D721Med (cell line): Measurements from ENCODE around the gene PAX5.

Experiments
- DNase-seq: peaks from one replicate; pipeline ENCODE4 v3.0.0; 2011; ENCODE audit warnings: low spot score; ENCODE audit not compliant: insufficient read length
- FAIRE-seq: peaks from 2 replicates; lab custom pipeline; 2011; peaks lifted over from hg19 to GRCh38; lab: Jason Lieb, UNC
- CTCF ChIP-seq: IDR thresholded peaks from 2 replicates; pipeline ENCODE4 v1.5.1; 2012; ENCODE audit warnings: mild to moderate bottlenecking, control low read depth; ENCODE audit not compliant: insufficient read depth; ENCODE audit errors: missing control alignments

Gene PAX5

GRCh38 chr9:36788534-36788933 is 245.5 kb downstream of the PAX5 start:
- FAIRE-seq (no peak), DNase-seq (no peak)
- TF ChIP-seq CTCF, result no peak

GRCh38 chr9:36787709-36788108 is 246.4 kb downstream of the PAX5 start:
- FAIRE-seq (no peak), DNase-seq (no peak)
- no peak for TF ChIP-seq CTCF
